Mucosa of descending colon (tissue), 3 donors: ENCODE results near the gene EGFL6. TPM values are rescaled to one million over a fixed set of nuclear protein-coding genes. Genes with fewer than 3 reads are reported as not detected.
"Not testable (repeated sequence)": the region's sequence is repeated elsewhere in the genome, so short reads cannot be mapped to it uniquely, and the experiment has no call there.

ENCODE experiments used
- ATAC-seq: fragments of 200-7000 bp; cut with Tn5 transposase; one replicate; pipeline ENCODE4 v1.9.1; 2020; ENCODE audit warnings: mild to moderate bottlenecking, moderate library complexity
- DNase-seq, 3 donors: peaks; one replicate each; pipeline ENCODE4 v3.0.0-alpha.2; 2020
- H3K36me3 ChIP-seq: fragments of 200-600 bp; one replicate; pipeline ENCODE4 v1.8.0; 2021; ENCODE audit warnings: low read depth, mild to moderate bottlenecking
- H3K4me1 ChIP-seq: fragments of 200-600 bp; one replicate; pipeline ENCODE4 v1.8.0; 2021; ENCODE audit warnings: low read depth, mild to moderate bottlenecking
- H3K4me3 ChIP-seq: fragments of 200-600 bp; one replicate; pipeline ENCODE4 v1.8.0; 2021; ENCODE audit warnings: mild to moderate bottlenecking
- H3K9me3 ChIP-seq: fragments of 200-600 bp; one replicate; pipeline ENCODE4 v1.8.0; 2021; ENCODE audit warnings: mild to moderate bottlenecking
- intact Hi-C, 2 donors: fragments of 100-400 bp; cut with DNase I in 1 of 2; cut with micrococcal nuclease in 1 of 2; formaldehyde crosslinking; loops; one replicate each; pipeline versions ENCODE4 v1.11.0 to v1.11.1; 2022; cut with DNase I, micrococcal nuclease
- total RNA-seq, 3 donors: library from RNA; stranded (reverse); fragmentation: NEBNext Ultra II Directional in 2 of 3; extraction: Animal tissue kit (Norgen Biotek cat#: 25700) in 2 of 3; gene quantifications; one replicate each; pipeline versions ENCODE4 v1.2.1 to v1.2.4, GENCODE V29; 2021 to 2023
- TF ChIP-seq, protein P1 (sequence below): fragments of 200-600 bp; IDR thresholded peaks from one replicate; pipeline ENCODE4 v1.8.0; 2022; ENCODE audit warnings: antibody characterized with exemption, mild to moderate bottlenecking
- donor health status: DM: no; HTN: no; CAD: no; lungs with moderate emphysema.
- donor health status: DM: no; HTN: no; CAD: no.
- donor health status: DM: no; HTN: yes; CAD: no.

Gene EGFL6
- total RNA-seq, 3 donors from 2014 or later, result 0.29 TPM; not detected in 2

DNA sequence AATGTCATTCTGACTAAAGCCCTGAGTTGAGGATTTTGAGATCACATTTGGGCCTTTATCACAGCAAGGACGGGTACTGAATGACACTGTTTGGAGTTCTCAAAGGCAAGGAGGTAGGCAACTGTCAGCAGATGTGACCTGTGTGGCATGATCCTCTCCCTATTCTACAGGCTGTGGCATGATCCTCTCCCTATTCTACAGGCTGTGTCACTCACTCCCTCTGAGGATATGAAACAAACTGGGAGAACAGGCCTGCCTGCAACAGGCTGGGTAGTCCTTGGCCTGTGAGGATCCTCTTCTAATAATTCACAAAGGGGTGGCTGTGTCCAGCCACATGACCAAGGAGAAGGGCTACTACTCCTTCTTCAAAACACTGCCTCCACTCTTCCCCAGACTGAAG is 68.6 kb downstream of the EGFL6 start:
- ATAC-seq (no peak), DNase-seq (no peak)
- no peaks in the 10 kb centered on the region for H3K9me3 ChIP-seq
- TF ChIP-seq, protein P1, sequence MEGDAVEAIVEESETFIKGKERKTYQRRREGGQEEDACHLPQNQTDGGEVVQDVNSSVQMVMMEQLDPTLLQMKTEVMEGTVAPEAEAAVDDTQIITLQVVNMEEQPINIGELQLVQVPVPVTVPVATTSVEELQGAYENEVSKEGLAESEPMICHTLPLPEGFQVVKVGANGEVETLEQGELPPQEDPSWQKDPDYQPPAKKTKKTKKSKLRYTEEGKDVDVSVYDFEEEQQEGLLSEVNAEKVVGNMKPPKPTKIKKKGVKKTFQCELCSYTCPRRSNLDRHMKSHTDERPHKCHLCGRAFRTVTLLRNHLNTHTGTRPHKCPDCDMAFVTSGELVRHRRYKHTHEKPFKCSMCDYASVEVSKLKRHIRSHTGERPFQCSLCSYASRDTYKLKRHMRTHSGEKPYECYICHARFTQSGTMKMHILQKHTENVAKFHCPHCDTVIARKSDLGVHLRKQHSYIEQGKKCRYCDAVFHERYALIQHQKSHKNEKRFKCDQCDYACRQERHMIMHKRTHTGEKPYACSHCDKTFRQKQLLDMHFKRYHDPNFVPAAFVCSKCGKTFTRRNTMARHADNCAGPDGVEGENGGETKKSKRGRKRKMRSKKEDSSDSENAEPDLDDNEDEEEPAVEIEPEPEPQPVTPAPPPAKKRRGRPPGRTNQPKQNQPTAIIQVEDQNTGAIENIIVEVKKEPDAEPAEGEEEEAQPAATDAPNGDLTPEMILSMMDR, result no peak
- H3K4me3 ChIP-seq, result no peak overlapping the region
- H3K36me3 ChIP-seq, result no peaks in the 10 kb centered on the region
- intact Hi-C loops, result no loop called here
- H3K4me1 ChIP-seq, result no peaks in the 10 kb centered on the region

DNA sequence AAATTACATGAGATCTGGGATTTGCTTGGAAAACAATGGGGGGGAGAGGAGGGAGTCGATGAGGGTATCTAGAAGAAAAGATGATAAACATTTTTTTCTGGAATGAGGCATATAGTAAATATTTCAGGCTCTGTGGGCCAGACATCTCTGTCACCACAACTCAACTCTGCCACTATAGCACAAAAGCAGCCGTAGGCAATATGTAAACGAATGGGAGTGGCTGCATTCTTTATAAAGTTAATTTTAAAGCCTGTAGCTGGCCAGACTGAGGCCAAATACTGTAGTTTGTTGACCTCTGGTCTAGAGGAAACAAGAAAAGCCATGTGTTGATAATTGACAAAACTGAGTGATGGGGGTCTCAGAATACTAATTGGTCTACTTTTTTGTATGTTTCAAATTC is 69.4 kb downstream of the EGFL6 start:
- H3K4me3 ChIP-seq, result no peak overlapping the region
- intact Hi-C loops, result no loop called here
- DNase-seq (no peak), ATAC-seq (no peak)
- no peaks in the 10 kb centered on the region for H3K36me3 ChIP-seq
- H3K4me1 ChIP-seq, result no peaks in the 10 kb centered on the region
- no peaks in the 10 kb centered on the region for H3K9me3 ChIP-seq
- TF ChIP-seq, protein P1, result no peak

DNA sequence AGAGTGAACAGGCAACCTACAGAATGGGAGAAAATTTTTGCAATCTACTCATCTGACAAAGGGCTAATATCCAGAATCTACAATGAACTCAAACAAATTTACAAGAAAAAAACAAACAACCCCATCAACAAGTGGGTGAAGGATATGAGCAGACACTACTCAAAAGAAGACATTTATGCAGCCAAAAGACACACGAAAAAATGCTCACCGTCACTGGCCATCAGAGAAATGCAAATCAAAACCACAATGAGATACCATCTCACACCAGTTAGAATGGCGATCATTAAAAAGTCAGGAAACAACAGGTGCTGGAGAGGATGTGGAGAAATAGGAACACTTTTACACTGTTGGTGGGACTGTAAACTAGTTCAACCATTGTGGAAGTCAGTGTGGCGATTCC is 72.3 kb downstream of the EGFL6 start:
- not testable (repeated sequence) for H3K9me3 ChIP-seq, H3K36me3 ChIP-seq, H3K4me1 ChIP-seq, DNase-seq, ATAC-seq, H3K4me3 ChIP-seq
- intact Hi-C loops, result loop anchor here (10.0 kb wide), 2 partner anchors 137 to 267 kb away; no protein-coding TSS in a partner anchor

DNA sequence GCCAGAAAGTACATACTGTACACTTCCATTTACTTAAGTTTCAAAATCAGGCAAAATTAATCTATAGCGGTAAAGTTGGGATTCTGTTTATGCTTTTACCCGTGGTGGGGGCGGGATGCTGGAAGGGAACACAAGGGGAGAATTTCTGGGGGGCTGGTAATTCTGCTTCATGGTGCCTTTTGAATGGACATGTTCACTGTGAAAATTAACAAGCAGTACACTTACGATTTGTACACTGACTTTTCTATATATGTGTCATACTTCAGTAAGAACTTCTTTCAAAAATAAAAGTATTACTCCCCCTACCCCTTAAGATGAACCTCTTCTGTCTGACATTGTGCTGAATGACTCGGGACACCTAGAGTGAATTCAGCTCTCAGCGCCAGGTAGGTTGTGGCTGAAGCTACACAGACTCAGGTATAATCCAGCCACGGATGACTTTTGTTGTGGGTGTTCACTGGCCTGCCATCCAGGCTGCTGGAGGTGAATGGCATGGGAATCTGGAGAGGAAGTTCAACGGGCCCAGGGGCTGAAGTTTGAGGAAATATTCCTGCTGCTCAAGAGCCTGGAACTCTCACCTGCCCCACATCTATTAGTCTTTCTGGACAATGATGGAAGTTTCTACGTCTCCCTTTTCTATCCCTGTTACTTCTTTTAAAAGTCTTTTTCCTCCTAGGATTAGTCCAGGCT is 76.2 kb downstream of the EGFL6 start:
- Histone ChIP-seq H3K9me3 (no peaks in the 10 kb centered on the region), H3K4me3 (no peak overlapping the region), H3K36me3 (no peaks in the 10 kb centered on the region), H3K4me1 (no peaks in the 10 kb centered on the region)
- TF ChIP-seq, protein P1, result no peak
- intact Hi-C loops, result loop anchor here (5.0 to 10.0 kb wide), 3 partner anchors 138 to 271 kb away; no protein-coding TSS in a partner anchor
- no peak for DNase-seq
- ATAC-seq, result no peak

DNA sequence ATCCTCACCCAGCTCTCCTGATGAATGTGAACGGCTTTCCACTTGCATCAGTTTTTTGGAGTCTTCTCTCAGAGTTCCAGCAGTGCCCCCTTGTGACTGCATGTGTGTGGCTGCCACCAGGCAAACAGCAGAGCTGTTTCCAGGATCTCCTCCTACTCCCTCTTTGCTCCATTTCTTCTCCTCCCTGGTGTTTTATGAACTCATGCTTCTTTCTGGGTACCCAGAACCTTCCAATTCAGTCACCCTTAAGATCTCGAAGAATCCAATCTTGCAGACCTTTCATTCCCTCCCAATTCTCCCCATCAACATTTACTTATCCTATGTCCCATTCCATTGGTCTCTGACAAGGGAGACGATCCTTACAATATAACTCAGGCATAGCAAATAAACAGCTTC is 76.8 kb downstream of the EGFL6 start:
- TF ChIP-seq, protein P1, result no peak
- intact Hi-C loops, result loop anchor here (5.0 to 10.0 kb wide), 3 partner anchors 139 to 271 kb away; no protein-coding TSS in a partner anchor
- DNase-seq (peak in 2 of 3 donors; percentile 65 to 83), ATAC-seq (peak; percentile 82)
- Histone ChIP-seq H3K4me3 (no peak overlapping the region), H3K36me3 (no peaks in the 10 kb centered on the region), H3K4me1 (no peaks in the 10 kb centered on the region), H3K9me3 (no peaks in the 10 kb centered on the region)

DNA sequence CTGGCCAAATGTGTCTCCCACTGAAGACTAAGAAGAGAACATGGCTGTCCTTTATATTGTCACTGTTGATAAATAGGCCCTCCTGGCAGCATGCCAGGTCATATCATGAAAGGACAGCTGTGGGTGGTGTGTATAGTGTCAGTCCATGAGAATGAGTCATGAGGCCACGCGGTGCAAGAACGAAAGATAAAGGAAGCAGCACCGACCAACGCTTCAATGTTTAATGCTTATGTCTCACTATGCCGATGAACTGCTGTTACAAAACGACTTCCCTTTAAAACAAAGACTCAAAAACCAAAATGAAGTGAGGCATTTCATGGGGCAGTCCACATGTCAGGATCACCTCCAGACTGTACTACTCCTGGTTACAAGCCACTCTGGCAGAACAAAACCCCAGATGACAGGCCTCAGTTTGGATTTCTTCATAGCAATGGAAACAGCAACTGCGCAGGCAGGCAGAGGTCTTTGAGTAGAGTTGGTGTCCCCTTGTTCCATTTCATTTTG is 78.4 kb downstream of the EGFL6 start:
- TF ChIP-seq, protein P1, result no peak
- no peaks in the 10 kb centered on the region for H3K36me3 ChIP-seq
- ATAC-seq (peak; percentile 86), DNase-seq (peak in 2 of 3 donors; percentile 41 to 60)
- intact Hi-C loops, result loop anchor here (5.0 to 10.0 kb wide), 3 partner anchors 140 to 273 kb away; no protein-coding TSS in a partner anchor
- H3K9me3 ChIP-seq, result no peaks in the 10 kb centered on the region
- no peak overlapping the region for H3K4me3 ChIP-seq
- H3K4me1 ChIP-seq, result peaks cover 2% of the 10 kb centered on the region

DNA sequence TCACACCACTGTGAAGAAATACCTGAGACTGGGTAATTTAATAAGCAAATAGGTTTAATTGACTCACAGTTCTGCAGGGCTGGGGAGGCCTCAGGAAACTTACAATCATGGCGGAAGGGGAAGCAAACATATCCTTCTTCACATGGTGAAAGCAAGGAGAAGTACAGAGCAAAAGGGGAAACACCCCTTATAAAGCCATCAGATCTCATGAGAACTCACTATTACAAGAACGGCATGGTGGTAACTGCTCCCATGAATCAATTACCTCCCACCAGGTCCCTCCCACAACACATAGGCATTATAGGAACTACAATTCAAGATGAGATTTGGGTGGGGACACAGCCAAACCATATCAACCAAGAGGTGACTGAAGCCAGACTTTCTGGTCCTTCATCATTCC is 78.9 kb downstream of the EGFL6 start:
- not testable (repeated sequence) for ATAC-seq, H3K9me3 ChIP-seq, H3K4me3 ChIP-seq, DNase-seq, H3K36me3 ChIP-seq, H3K4me1 ChIP-seq
- intact Hi-C loops, result loop anchor here (5.0 to 10.0 kb wide), 3 partner anchors 141 to 274 kb away; no protein-coding TSS in a partner anchor
